ENCODE data around the gene CALM1.

CALM1 gene

DNA sequence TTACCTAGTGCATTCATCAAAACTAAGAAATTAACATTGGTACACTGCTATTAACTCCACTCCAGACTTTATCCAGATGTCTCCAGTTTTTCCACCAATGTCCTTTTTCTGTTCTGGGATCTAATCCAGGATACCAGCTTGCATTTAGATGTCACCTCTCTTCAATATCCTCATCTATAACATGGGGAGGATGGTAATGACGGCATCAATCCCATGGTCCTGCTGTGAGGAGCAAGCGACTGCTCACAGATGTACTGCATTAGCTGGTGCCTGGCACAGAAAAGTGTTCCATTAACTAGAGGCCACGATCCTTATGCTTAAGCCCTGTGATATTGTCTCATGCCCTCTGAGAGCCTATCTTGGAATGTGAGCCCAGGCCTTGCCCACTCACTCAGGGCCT, 53.8 kb downstream of the CALM1 start:
- TF ChIP-seq FOXP2 (optimal IDR thresholded peaks at IDR 0.05; ENCODE audit: borderline replicate concordance, extremely low read depth, extremely low read length, insufficient read depth): no peak
- no peak for TF ChIP-seq TAF1 (IDR thresholded peaks at IDR 0.05; ENCODE audit: borderline replicate concordance, insufficient read depth, low read length)
- no peak for TF ChIP-seq POLR2AphosphoS5 (IDR thresholded peaks at IDR 0.05; ENCODE audit: low read depth, low read length)
- TF ChIP-seq SIN3A (IDR thresholded peaks at IDR 0.05; ENCODE audit: borderline replicate concordance, insufficient read depth, low read length): no peak
- TF ChIP-seq, protein P1, sequence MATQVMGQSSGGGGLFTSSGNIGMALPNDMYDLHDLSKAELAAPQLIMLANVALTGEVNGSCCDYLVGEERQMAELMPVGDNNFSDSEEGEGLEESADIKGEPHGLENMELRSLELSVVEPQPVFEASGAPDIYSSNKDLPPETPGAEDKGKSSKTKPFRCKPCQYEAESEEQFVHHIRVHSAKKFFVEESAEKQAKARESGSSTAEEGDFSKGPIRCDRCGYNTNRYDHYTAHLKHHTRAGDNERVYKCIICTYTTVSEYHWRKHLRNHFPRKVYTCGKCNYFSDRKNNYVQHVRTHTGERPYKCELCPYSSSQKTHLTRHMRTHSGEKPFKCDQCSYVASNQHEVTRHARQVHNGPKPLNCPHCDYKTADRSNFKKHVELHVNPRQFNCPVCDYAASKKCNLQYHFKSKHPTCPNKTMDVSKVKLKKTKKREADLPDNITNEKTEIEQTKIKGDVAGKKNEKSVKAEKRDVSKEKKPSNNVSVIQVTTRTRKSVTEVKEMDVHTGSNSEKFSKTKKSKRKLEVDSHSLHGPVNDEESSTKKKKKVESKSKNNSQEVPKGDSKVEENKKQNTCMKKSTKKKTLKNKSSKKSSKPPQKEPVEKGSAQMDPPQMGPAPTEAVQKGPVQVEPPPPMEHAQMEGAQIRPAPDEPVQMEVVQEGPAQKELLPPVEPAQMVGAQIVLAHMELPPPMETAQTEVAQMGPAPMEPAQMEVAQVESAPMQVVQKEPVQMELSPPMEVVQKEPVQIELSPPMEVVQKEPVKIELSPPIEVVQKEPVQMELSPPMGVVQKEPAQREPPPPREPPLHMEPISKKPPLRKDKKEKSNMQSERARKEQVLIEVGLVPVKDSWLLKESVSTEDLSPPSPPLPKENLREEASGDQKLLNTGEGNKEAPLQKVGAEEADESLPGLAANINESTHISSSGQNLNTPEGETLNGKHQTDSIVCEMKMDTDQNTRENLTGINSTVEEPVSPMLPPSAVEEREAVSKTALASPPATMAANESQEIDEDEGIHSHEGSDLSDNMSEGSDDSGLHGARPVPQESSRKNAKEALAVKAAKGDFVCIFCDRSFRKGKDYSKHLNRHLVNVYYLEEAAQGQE (IDR thresholded peaks at IDR 0.05; ENCODE audit: insufficient read depth in 1 of 2, low read depth in 2 of 2, low read length in 2 of 2): no peak

DNA sequence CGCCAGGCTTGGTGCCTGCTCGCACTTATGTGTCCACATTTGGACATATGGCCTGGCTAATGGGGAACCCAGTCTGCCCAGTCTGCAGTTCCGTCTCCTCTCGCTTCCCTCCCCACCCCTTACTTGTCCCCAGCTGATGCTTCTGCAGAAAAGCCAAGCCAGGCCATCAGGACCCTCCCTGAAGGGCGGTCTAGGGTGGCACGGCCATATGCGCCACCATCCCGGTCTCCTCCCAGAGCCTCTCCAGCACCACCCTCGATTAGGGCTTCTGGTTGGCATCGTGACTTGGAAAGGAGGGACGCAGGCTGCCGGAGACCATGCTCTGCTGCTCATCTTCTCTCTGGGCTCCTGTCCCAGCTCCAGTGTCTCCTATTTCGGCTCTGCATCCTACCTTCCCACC, 54.6 kb downstream of the CALM1 start:
- TF ChIP-seq FOXP2 (optimal IDR thresholded peaks at IDR 0.05; ENCODE audit: borderline replicate concordance, extremely low read depth, extremely low read length, insufficient read depth) (no peak), TAF1 (IDR thresholded peaks at IDR 0.05; ENCODE audit: borderline replicate concordance, insufficient read depth, low read length) (no peak), SIN3A (IDR thresholded peaks at IDR 0.05; ENCODE audit: borderline replicate concordance, insufficient read depth, low read length) (no peak)
- TF ChIP-seq, protein P1 (IDR thresholded peaks at IDR 0.05; ENCODE audit: insufficient read depth in 1 of 2, low read depth in 2 of 2, low read length in 2 of 2): no peak

DNA sequence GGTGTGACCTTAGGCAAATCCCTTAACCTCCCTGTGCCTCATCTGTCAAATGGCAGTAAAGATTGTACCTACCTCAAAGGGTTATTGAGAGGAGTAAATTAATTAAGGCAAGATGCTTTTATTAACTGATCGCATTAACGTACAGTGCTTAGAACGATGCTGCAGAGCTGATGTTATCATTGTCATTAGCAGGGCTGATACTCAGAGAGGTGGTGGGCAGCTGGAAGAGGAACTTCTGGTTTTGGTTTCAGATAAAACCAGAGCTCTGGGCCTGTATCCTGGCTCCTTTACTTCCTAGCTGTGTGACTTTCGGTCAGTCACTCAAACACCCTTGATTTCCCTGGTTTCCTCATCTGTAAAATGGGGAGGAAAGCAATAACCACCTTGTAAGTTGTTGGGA, 55.1 kb downstream of the CALM1 start:
- no peak for TF ChIP-seq SIN3A (IDR thresholded peaks at IDR 0.05; ENCODE audit: borderline replicate concordance, insufficient read depth, low read length)
- TF ChIP-seq TAF1 (IDR thresholded peaks at IDR 0.05; ENCODE audit: borderline replicate concordance, insufficient read depth, low read length): no peak
- TF ChIP-seq, protein P1 (IDR thresholded peaks at IDR 0.05; ENCODE audit: insufficient read depth in 1 of 2, low read depth in 2 of 2, low read length in 2 of 2): no peak
- no peak for TF ChIP-seq POLR2AphosphoS5 (IDR thresholded peaks at IDR 0.05; ENCODE audit: low read depth, low read length)
- no peak for TF ChIP-seq FOXP2 (optimal IDR thresholded peaks at IDR 0.05; ENCODE audit: borderline replicate concordance, extremely low read depth, extremely low read length, insufficient read depth)

DNA sequence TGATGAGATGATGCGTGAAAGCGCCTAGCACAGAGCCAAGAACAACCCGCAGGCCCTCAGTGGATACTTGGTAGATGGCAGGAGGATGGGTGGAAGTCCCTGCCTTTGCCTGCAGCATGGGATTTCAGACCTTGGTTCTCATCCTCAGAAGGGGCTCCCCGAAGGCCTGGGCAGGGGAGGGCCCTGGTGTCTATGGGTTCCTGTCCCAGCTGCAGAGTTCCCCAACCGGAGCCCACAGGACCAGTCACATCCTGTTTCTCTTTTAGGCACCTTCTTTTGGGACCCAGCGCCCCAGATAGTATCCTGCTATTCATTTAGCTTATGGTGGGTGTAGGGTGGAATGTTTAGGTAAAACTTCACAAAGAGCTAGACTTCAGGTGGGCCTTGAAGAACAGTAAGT, 55.5 kb downstream of the CALM1 start:
- no peak for TF ChIP-seq FOXP2 (optimal IDR thresholded peaks at IDR 0.05; ENCODE audit: borderline replicate concordance, extremely low read depth, extremely low read length, insufficient read depth)
- no peak for TF ChIP-seq TAF1 (IDR thresholded peaks at IDR 0.05; ENCODE audit: borderline replicate concordance, insufficient read depth, low read length)
- TF ChIP-seq, protein P1 (IDR thresholded peaks at IDR 0.05; ENCODE audit: insufficient read depth in 1 of 2, low read depth in 2 of 2, low read length in 2 of 2): no peak
- no peak for TF ChIP-seq SIN3A (IDR thresholded peaks at IDR 0.05; ENCODE audit: borderline replicate concordance, insufficient read depth, low read length)
- TF ChIP-seq POLR2AphosphoS5 (IDR thresholded peaks at IDR 0.05; ENCODE audit: low read depth, low read length): no peak

DNA sequence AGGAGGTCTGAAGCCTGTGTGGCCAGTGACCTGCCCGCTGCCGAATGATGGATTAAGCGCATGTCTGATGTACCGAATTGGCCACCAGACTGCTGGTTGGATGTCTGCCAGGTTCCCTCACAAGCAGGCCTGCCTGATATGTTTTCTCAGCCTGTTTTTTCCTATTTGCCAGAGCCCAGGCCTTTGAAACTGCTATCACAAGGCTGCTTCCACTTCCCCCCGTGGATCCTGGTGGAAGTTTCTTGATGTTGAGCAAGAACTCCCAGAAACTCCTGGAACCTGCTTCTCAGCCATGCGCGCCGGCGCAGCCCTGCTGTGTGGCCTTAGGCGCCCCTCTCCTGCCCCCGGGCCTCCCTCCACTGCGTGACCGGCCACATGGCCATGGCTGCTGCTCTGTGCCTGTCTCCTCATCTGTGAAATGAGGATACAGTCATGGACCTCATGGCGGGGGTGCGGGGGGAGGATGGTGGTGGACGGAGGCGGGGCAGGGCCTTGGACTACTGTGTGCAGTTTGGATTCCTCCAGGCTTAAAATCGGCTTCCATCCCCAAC, 56.6 kb downstream of the CALM1 start:
- TF ChIP-seq FOXP2 (optimal IDR thresholded peaks at IDR 0.05; ENCODE audit: borderline replicate concordance, extremely low read depth, extremely low read length, insufficient read depth) (no peak), TAF1 (IDR thresholded peaks at IDR 0.05; ENCODE audit: borderline replicate concordance, insufficient read depth, low read length) (no peak), SIN3A (IDR thresholded peaks at IDR 0.05; ENCODE audit: borderline replicate concordance, insufficient read depth, low read length) (no peak), POLR2AphosphoS5 (IDR thresholded peaks at IDR 0.05; ENCODE audit: low read depth, low read length) (no peak)
- TF ChIP-seq, protein P1 (IDR thresholded peaks at IDR 0.05; ENCODE audit: insufficient read depth in 1 of 2, low read depth in 2 of 2, low read length in 2 of 2): no peak
